A549 (cell line): Measurements from ENCODE around the gene GARS1. TPM values are rescaled to one million over a fixed set of nuclear protein-coding genes. Genes with fewer than 3 reads are reported as not detected.

Experiments
- ATAC-seq, 2 experiments: fragments of 200-7000 bp in 1 of 2; fragments of >200 bp in 1 of 2; cut with Nextera tagmentation in 1 of 2; cut with Tn5 transposase in 1 of 2; 3 replicates each; pipeline versions ENCODE4 v1.8.0 to v1.9.1; 2018 to 2020; ENCODE audit warnings: mild to moderate bottlenecking in 1 of 2, moderate library complexity in 1 of 2
- CTCF ChIA-PET: fragments of 300-600 bp; sonication (Branson Sonifier 250); formaldehyde crosslinking; extraction: SDS; loops from one replicate; lab custom pipeline; 2021; ENCODE audit warnings: antibody characterized with exemption, inconsistent platforms; lab: Yijun Ruan, JAX
- POLR2A ChIA-PET: fragments of 350-600 bp; formaldehyde crosslinking; extraction: SDS; loops from one replicate; lab custom pipeline; 2021; ENCODE audit warnings: antibody characterized with exemption, inconsistent platforms; lab: Yijun Ruan, JAX
- DNase-seq, 2 experiments: peaks; one replicate each; pipeline versions ENCODE4 v3.0.0 to v3.0.0-alpha.2; 2011 to 2016; ENCODE audit warnings: low read depth in 1 of 2, low spot score in 1 of 2
- FAIRE-seq: peaks from 2 replicates; lab custom pipeline; 2011; peaks lifted over from hg19 to GRCh38; lab: Jason Lieb, UNC
- H3K27ac ChIP-seq, 2 experiments: fragments of >200 bp; sonication (Bioruptor Twin); formaldehyde crosslinking; 3 replicates each; pipeline ENCODE4 v1.5.1; 2016 to 2017
- H3K4me1 ChIP-seq: fragments of >200 bp; sonication (Bioruptor Twin); formaldehyde crosslinking; 3 replicates; pipeline ENCODE4 v1.6.1; 2016
- H3K4me2 ChIP-seq: fragments of >200 bp; sonication (Bioruptor Twin); formaldehyde crosslinking; 3 replicates; pipeline ENCODE4 v1.6.1; 2016
- H3K4me3 ChIP-seq: fragments of >200 bp; sonication (Bioruptor Twin); formaldehyde crosslinking; 3 replicates; pipeline ENCODE4 v1.5.1; 2016
- H3K9me3 ChIP-seq: fragments of >200 bp; sonication (Bioruptor Twin); formaldehyde crosslinking; 3 replicates; pipeline ENCODE4 v1.6.1; 2016
- CEBPB ChIP-seq, 2 experiments: fragments of >200 bp in 1 of 2; sonication (Bioruptor Twin) in 1 of 2; formaldehyde crosslinking in 1 of 2; IDR thresholded peaks; 2 replicates each; pipeline ENCODE4 v1.6.1; 2012 to 2016
- CHD4 ChIP-seq: fragments of 200-600 bp; sonication (generic); IDR thresholded peaks from 2 replicates; pipeline ENCODE4 v1.6.1; 2016; ENCODE audit warnings: antibody characterized with exemption, mild to moderate bottlenecking, borderline replicate concordance
- EHF ChIP-seq: fragments of 250-450 bp; sonication (Bioruptor Pico); IDR thresholded peaks from 2 replicates; pipeline ENCODE4 v1.5.0; 2020; ENCODE audit warnings: mild to moderate bottlenecking
- FOSB ChIP-seq: fragments of 250-450 bp; sonication (Bioruptor Pico); IDR thresholded peaks from 2 replicates; pipeline ENCODE4 v1.5.0; 2020; ENCODE audit warnings: mild to moderate bottlenecking, moderate library complexity
- HDAC2 ChIP-seq: fragments of 200-600 bp; sonication (generic); IDR thresholded peaks from 2 replicates; pipeline ENCODE4 v1.6.1; 2016
- HES2 ChIP-seq: fragments of >200 bp; sonication (Bioruptor Twin); formaldehyde crosslinking; IDR thresholded peaks from 2 replicates; pipeline ENCODE4 v1.6.1; 2016
- HMGXB4 ChIP-seq: fragments of 250-450 bp; sonication (Bioruptor Pico); IDR thresholded peaks from 2 replicates; pipeline ENCODE4 v1.5.0; 2021; ENCODE audit warnings: mild to moderate bottlenecking, moderate library complexity, borderline replicate concordance
- HOXA7 ChIP-seq: fragments of 250-450 bp; sonication (Bioruptor Pico); IDR thresholded peaks from 2 replicates; pipeline ENCODE4 v1.5.0; 2020; ENCODE audit warnings: mild to moderate bottlenecking, moderate library complexity
- HOXB13 ChIP-seq: fragments of 250-450 bp; sonication (Bioruptor Pico); IDR thresholded peaks from 2 replicates; pipeline ENCODE4 v1.5.0; 2020; ENCODE audit warnings: low read depth, mild to moderate bottlenecking, moderate library complexity
- HOXB5 ChIP-seq: fragments of 250-450 bp; sonication (Bioruptor Pico); IDR thresholded peaks from 2 replicates; pipeline ENCODE4 v1.5.0; 2020; ENCODE audit warnings: mild to moderate bottlenecking, moderate library complexity
- JUN ChIP-seq, 2 experiments: fragments of >200 bp; sonication (Bioruptor Twin); formaldehyde crosslinking; IDR thresholded peaks; 2 replicates in 1 of 2; 3 replicates in 1 of 2; pipeline ENCODE4 v1.6.1; 2016 to 2017
- MAX ChIP-seq: IDR thresholded peaks from 2 replicates; pipeline ENCODE4 v1.6.1; 2012
- NR3C1 ChIP-seq: fragments of >200 bp; sonication (Bioruptor Twin); formaldehyde crosslinking; IDR thresholded peaks from 3 replicates; pipeline ENCODE4 v1.6.1; 2017
- PHF8 ChIP-seq: fragments of 200-600 bp; sonication (generic); IDR thresholded peaks from 2 replicates; pipeline ENCODE4 v1.6.1; 2016; ENCODE audit warnings: low read depth, mild to moderate bottlenecking, antibody characterized with exemption, moderate library complexity, borderline replicate concordance
- POLR2A ChIP-seq: IDR thresholded peaks from 2 replicates; pipeline ENCODE4 v1.6.1; 2012; ENCODE audit warnings: mild to moderate bottlenecking, low read length
- RARB ChIP-seq: fragments of 250-450 bp; sonication (Bioruptor Pico); IDR thresholded peaks from 2 replicates; pipeline ENCODE4 v1.8.0; 2021; ENCODE audit warnings: mild to moderate bottlenecking, moderate library complexity
- RNF2 ChIP-seq: fragments of 200-600 bp; sonication (generic); IDR thresholded peaks from 2 replicates; pipeline ENCODE4 v1.6.1; 2016; ENCODE audit warnings: low read depth, mild to moderate bottlenecking, antibody characterized with exemption, moderate library complexity, borderline replicate concordance
- SMC3 ChIP-seq: fragments of >200 bp; sonication (Bioruptor Twin); formaldehyde crosslinking; IDR thresholded peaks from 3 replicates; pipeline ENCODE4 v1.6.1; 2018; ENCODE audit warnings: inconsistent platforms
- SREBF2 ChIP-seq: fragments of 450-650 bp; IDR thresholded peaks from 2 replicates; pipeline ENCODE4 v1.6.1; 2014; ENCODE audit warnings: mild to moderate bottlenecking, moderate library complexity
- TFCP2L1 ChIP-seq: fragments of 250-450 bp; sonication (Bioruptor Pico); IDR thresholded peaks from 2 replicates; pipeline ENCODE4 v1.5.0; 2021; ENCODE audit warnings: mild to moderate bottlenecking
- USF2 ChIP-seq: fragments of 450-650 bp; IDR thresholded peaks from 2 replicates; pipeline ENCODE4 v1.6.1; 2014; ENCODE audit warnings: antibody characterized with exemption
- ZFP36 ChIP-seq: fragments of 450-650 bp; IDR thresholded peaks from 2 replicates; pipeline ENCODE4 v1.6.1; 2014; ENCODE audit warnings: borderline replicate concordance; ENCODE audit not compliant: partially characterized antibody
- ZNF302 ChIP-seq: fragments of 250-450 bp; sonication (Bioruptor Pico); IDR thresholded peaks from 2 replicates; pipeline ENCODE4 v1.9.0; 2021; ENCODE audit warnings: inconsistent platforms, mild to moderate bottlenecking, moderate library complexity
- ZSCAN20 ChIP-seq: fragments of 250-450 bp; sonication (Bioruptor Pico); IDR thresholded peaks from 2 replicates; pipeline ENCODE4 v1.8.0; 2022; ENCODE audit warnings: mild to moderate bottlenecking, moderate library complexity
- WGBS: methylation state at CpG from one replicate; pipeline ENCODE4 v1.1.6; 2017; ENCODE audit errors: missing lambda C conversion rate; 5-methylcytosine and 5-hydroxymethylcytosine counted together
- polyA plus RNA-seq, 4 experiments: library from polyadenylated mRNA; depleted of rRNA in 3 of 4; stranded (reverse); fragments of >200 nt; fragmentation: RNase III in 1 of 4; extraction: RNeasy Plus Mini Kit Qiagen cat#74134 plus additional on column Dnase treatment in 1 of 4; gene quantifications; 2 replicates in 3 of 4; 3 replicates in 1 of 4; pipeline ENCODE4 v1.2.3, GENCODE V29; 2011 to 2017
- TF ChIP-seq, protein P1 (sequence below): fragments of >200 bp; sonication (Bioruptor Twin); formaldehyde crosslinking; IDR thresholded peaks from 3 replicates; pipeline ENCODE4 v1.5.1; 2016

GARS1 gene
- polyA plus RNA-seq, 2 of the 4 experiments (the other 2 are of a cell fraction) = 134 to 608 TPM

DNA sequence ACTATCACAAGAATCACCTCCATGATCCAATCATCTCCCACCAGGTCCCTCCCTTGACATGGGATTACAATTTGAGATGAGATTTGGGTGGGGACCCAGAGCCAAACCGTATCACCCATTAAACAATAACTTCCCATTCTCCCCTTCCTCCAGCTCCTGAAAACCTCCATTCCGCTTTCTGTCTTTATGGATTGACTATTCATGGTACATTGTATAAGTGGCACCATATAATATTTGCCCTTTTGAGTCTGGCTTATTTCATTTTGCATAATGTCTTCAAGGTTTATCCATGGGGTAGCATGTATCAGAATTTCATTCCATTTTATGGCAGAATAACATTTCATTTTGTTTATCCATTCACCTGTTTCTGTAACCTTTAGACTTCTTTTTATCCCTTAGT, 39.2 kb upstream of the GARS1 start:
- POLR2A ChIA-PET = no interaction called here
- Histone ChIP-seq H3K4me3 (no peak overlapping the region), H3K4me2 (no peak overlapping the region), H3K27ac (no peak overlapping the region), H3K4me1 (peaks cover 9% of the 10 kb centered on the region; the same call in 2 of the 3 replicates), H3K9me3 (no peaks in the 10 kb centered on the region)
- no peak for ATAC-seq
- DNase-seq = no peak
- CTCF ChIA-PET = interaction anchor here (0.9 to 10.7 kb wide), 2 partner anchors 7 to 281 kb away, joined by 3 to 171 read pairs; no protein-coding TSS in a partner anchor
- WGBS = 91% methylated on average over 2 of the region's 2 CpGs
- no peak for FAIRE-seq
- TF ChIP-seq USF2 (no peak), NR3C1 (no peak), HMGXB4 (no peak), MAX (no peak), RNF2 (no peak), ZFP36 (no peak), CHD4 (no peak), ZSCAN20 (no peak), SMC3 (no peak), FOSB (CRISPR knock-in tag) (no peak), ZNF302 (CRISPR knock-in tag) (no peak), TFCP2L1 (CRISPR knock-in tag) (no peak), PHF8 (no peak), HOXA7 (CRISPR knock-in tag) (no peak)
- TF ChIP-seq, protein P1, sequence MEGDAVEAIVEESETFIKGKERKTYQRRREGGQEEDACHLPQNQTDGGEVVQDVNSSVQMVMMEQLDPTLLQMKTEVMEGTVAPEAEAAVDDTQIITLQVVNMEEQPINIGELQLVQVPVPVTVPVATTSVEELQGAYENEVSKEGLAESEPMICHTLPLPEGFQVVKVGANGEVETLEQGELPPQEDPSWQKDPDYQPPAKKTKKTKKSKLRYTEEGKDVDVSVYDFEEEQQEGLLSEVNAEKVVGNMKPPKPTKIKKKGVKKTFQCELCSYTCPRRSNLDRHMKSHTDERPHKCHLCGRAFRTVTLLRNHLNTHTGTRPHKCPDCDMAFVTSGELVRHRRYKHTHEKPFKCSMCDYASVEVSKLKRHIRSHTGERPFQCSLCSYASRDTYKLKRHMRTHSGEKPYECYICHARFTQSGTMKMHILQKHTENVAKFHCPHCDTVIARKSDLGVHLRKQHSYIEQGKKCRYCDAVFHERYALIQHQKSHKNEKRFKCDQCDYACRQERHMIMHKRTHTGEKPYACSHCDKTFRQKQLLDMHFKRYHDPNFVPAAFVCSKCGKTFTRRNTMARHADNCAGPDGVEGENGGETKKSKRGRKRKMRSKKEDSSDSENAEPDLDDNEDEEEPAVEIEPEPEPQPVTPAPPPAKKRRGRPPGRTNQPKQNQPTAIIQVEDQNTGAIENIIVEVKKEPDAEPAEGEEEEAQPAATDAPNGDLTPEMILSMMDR = no peak

GRCh38 chr7:30556840-30557239, 37.8 kb upstream of the GARS1 start:
- TF ChIP-seq HES2 = no peak
- no peak for TF ChIP-seq ZSCAN20
- TF ChIP-seq SREBF2 = no peak
- TF ChIP-seq HMGXB4 = no peak
- TF ChIP-seq EHF (CRISPR knock-in tag) = no peak
- TF ChIP-seq CEBPB (IDR thresholded peaks at IDR 0.05) = no peak
- TF ChIP-seq HOXB13 (CRISPR knock-in tag) = no peak
- TF ChIP-seq ZNF302 (CRISPR knock-in tag) = no peak
- TF ChIP-seq HDAC2 = no peak
- no peak for TF ChIP-seq PHF8
- TF ChIP-seq, protein P1 = no peak
- TF ChIP-seq HOXB5 (CRISPR knock-in tag) = no peak
- TF ChIP-seq HOXA7 (CRISPR knock-in tag) = no peak
- TF ChIP-seq POLR2A = no peak
- no peak for TF ChIP-seq RARB (CRISPR knock-in tag)
- no peak for TF ChIP-seq JUN (IDR thresholded peaks at IDR 0.05)
- Histone ChIP-seq H3K4me1 (peaks cover 4% of the 10 kb centered on the region; the same call in 1 of the 3 replicates), H3K4me3 (no peak overlapping the region), H3K27ac (no peak overlapping the region), H3K9me3 (no peaks in the 10 kb centered on the region), H3K4me2 (no peak overlapping the region)
- ChIA-PET POLR2A (no interaction called here), CTCF (interaction anchor here (0.6 to 2.0 kb wide), 9 partner anchors 8 to 495 kb away, joined by 3 to 10 read pairs (median 5); no protein-coding TSS in a partner anchor)
- ATAC-seq = no peak
- no peak for DNase-seq
- FAIRE-seq = no peak
- WGBS = 92% methylated on average over 6 of the region's 6 CpGs
